CD14-positive monocyte (primary cell): ENCODE data around the gene SPATA25. TPM values are rescaled to one million over a fixed set of nuclear protein-coding genes. Genes with fewer than 3 reads are reported as not detected.
"Not testable (repeated sequence)": the region's sequence is repeated elsewhere in the genome, so short reads cannot be mapped to it uniquely, and the experiment has no call there.

Experiments used
- DNase-seq, 3 donors: peaks; one replicate each; pipeline ENCODE4 v3.0.0-alpha.2; 2011 to 2022
- H2AFZ ChIP-seq: 2 replicates; pipeline ENCODE4 v1.6.0; 2012; ENCODE audit warnings: mild to moderate bottlenecking, low read depth, low read length, inconsistent platforms; ENCODE audit not compliant: insufficient read depth, poor library complexity, severe bottlenecking
- H3K27ac ChIP-seq, 2 donors: 1 replicate in 1 of 2; 2 replicates in 1 of 2; pipeline ENCODE4 v1.5.1; 2012 to 2013; ENCODE audit warnings: low read length in 2 of 2, control low read depth in 1 of 2, inconsistent platforms in 1 of 2, low read depth in 1 of 2, mild to moderate bottlenecking in 1 of 2
- H3K27me3 ChIP-seq, 2 donors: one replicate each; pipeline versions ENCODE4 v1.6.0 to v1.6.1; 2011 to 2013; ENCODE audit warnings: low read length in 2 of 2; ENCODE audit not compliant: control insufficient read depth in 2 of 2, insufficient read depth in 2 of 2
- H3K36me3 ChIP-seq, 2 donors: replicated peaks in 1 of 2; 1 replicate in 1 of 2; 2 replicates in 1 of 2; pipeline versions ENCODE4 v1.5.1 to v1.6.1; 2012 to 2013; ENCODE audit warnings: low read length in 2 of 2, control low read depth in 1 of 2, inconsistent platforms in 1 of 2, mild to moderate bottlenecking in 1 of 2; ENCODE audit not compliant: insufficient read depth in 2 of 2, control insufficient read depth in 1 of 2
- H3K4me1 ChIP-seq, 2 donors: 1 replicate in 1 of 2; 2 replicates in 1 of 2; pipeline versions ENCODE4 v1.5.1 to v1.6.1; 2012 to 2013; ENCODE audit warnings: low read length in 2 of 2, control low read depth in 1 of 2, inconsistent platforms in 1 of 2, mild to moderate bottlenecking in 1 of 2, moderate library complexity in 1 of 2; ENCODE audit not compliant: insufficient read depth in 2 of 2, control insufficient read depth in 1 of 2
- H3K4me2 ChIP-seq: replicated peaks from 2 replicates; pipeline ENCODE3; 2012; ENCODE audit warnings: low read length, moderate library complexity, mild to moderate bottlenecking; ENCODE audit not compliant: poor library complexity, severe bottlenecking; ENCODE audit errors: extremely low read depth
- H3K4me3 ChIP-seq, 3 experiments: fragments of 200-600 bp in 1 of 3; sonication (generic) in 1 of 3; replicated peaks in 1 of 3; 1 replicate in 2 of 3; 2 replicates in 1 of 3; pipeline ENCODE4 v1.5.1; 2011 to 2013; ENCODE audit warnings: low read length in 3 of 3, mild to moderate bottlenecking in 3 of 3, control low read depth in 2 of 3, low read depth in 2 of 3, inconsistent platforms in 1 of 3, moderate library complexity in 1 of 3
- H3K79me2 ChIP-seq: 2 replicates; pipeline ENCODE4 v1.6.0; 2012; ENCODE audit warnings: mild to moderate bottlenecking, control low read depth, inconsistent platforms, low read length, moderate library complexity; ENCODE audit not compliant: insufficient read depth
- H3K9ac ChIP-seq: 2 replicates; pipeline ENCODE4 v1.6.0; 2017; ENCODE audit warnings: low read length, mild to moderate bottlenecking; ENCODE audit not compliant: insufficient read depth, poor library complexity, severe bottlenecking
- H3K9me3 ChIP-seq, 2 donors: replicated peaks in 1 of 2; 1 replicate in 1 of 2; 2 replicates in 1 of 2; pipeline versions ENCODE4 v1.5.1 to v1.6.1; 2012 to 2013; ENCODE audit warnings: low read length in 2 of 2, control low read depth in 1 of 2; ENCODE audit not compliant: control insufficient read depth in 1 of 2, insufficient read depth in 1 of 2
- H4K20me1 ChIP-seq: 2 replicates; pipeline ENCODE4 v1.6.0; 2012; ENCODE audit warnings: mild to moderate bottlenecking, low read length, control low read depth, moderate library complexity; ENCODE audit not compliant: insufficient read depth
- H3K27ac Mint-ChIP-seq, 7 donors: one replicate each; pipeline ENCODE4 v1.8.0; 2020; ENCODE audit warnings: mild to moderate bottlenecking in 7 of 7, mixed read lengths in 7 of 7, moderate library complexity in 6 of 7, inconsistent platforms in 2 of 7
- H3K27me3 Mint-ChIP-seq, 3 donors: one replicate each; pipeline ENCODE4 v1.8.0; 2021 to 2022; ENCODE audit warnings: low read depth in 3 of 3, mild to moderate bottlenecking in 3 of 3, mixed read lengths in 3 of 3, moderate library complexity in 3 of 3, inconsistent platforms in 1 of 3
- H3K36me3 Mint-ChIP-seq, 2 donors: one replicate each; pipeline ENCODE4 v1.8.0; 2020; ENCODE audit warnings: mixed read lengths in 2 of 2, inconsistent platforms in 1 of 2, mild to moderate bottlenecking in 1 of 2
- H3K4me1 Mint-ChIP-seq: one replicate; pipeline ENCODE4 v1.8.0; 2020; ENCODE audit warnings: mild to moderate bottlenecking, mixed read lengths
- H3K4me3 Mint-ChIP-seq, 2 donors: one replicate each; pipeline ENCODE4 v1.8.0; 2020; ENCODE audit warnings: mild to moderate bottlenecking in 2 of 2, mixed read lengths in 2 of 2, moderate library complexity in 1 of 2
- H3K9me3 Mint-ChIP-seq, 7 donors: one replicate each; pipeline ENCODE4 v1.8.0; 2020 to 2022; ENCODE audit warnings: mixed read lengths in 7 of 7, mild to moderate bottlenecking in 6 of 7, moderate library complexity in 6 of 7, inconsistent platforms in 2 of 7
- CTCF ChIP-seq: fragments of 200-600 bp; IDR thresholded peaks from one replicate; pipeline ENCODE4 v1.8.0; 2022; ENCODE audit warnings: antibody characterized with exemption, mild to moderate bottlenecking
- WGBS: methylation state at CpG from one replicate; pipeline ENCODE4 v1.1.5; 2013; ENCODE audit warnings: missing lambda C conversion rate; ENCODE audit not compliant: insufficient coverage; 5-methylcytosine and 5-hydroxymethylcytosine counted together
- intact Hi-C, 2 donors: fragments of 100-400 bp; cut with micrococcal nuclease; formaldehyde crosslinking; loops; one replicate each; pipeline versions ENCODE4 v1.15.0 to v1.15.1; 2023
- polyA plus RNA-seq, 3 donors: library from polyadenylated mRNA; depleted of rRNA in 1 of 3; unstranded in 2 of 3; stranded (reverse) in 1 of 3; fragments of 300-500 nt in 2 of 3; fragments of >200 nt in 1 of 3; fragmentation: Illumina TruSeq in 2 of 3; gene quantifications; 1 replicate in 2 of 3; 2 replicates in 1 of 3; pipeline ENCODE4 v1.2.3, GENCODE V29; 2012 to 2021

SPATA25 gene
- polyA plus RNA-seq, 3 donors, result 0.76 TPM; not detected in 2

- no peak overlapping the region for H3K4me3 Mint-ChIP-seq
- TF ChIP-seq CTCF, result no peak
- H3K4me1 ChIP-seq, result peaks cover 9 to 18% of the 10 kb centered on the region in 2 donors
- peaks cover 30 to 36% of the 10 kb centered on the region in 2 donors for H3K36me3 ChIP-seq
- intact Hi-C loops, result no loop called here
- peaks cover 22% of the 10 kb centered on the region for H3K79me2 ChIP-seq
- no peak overlapping the region for H3K4me2 ChIP-seq
- H3K9me3 ChIP-seq, result no peaks in the 10 kb centered on the region
- no peak overlapping the region for H3K4me3 ChIP-seq
- H4K20me1 ChIP-seq, result no peaks in the 10 kb centered on the region
- peaks cover 17% of the 10 kb centered on the region for H3K4me1 Mint-ChIP-seq
- over 99% methylated on average over 12 of the region's 13 CpGs for WGBS
- DNase-seq, result no peak
- no peak overlapping the region for H3K27ac ChIP-seq
- H3K9ac ChIP-seq, result no peak overlapping the region
- no peaks in the 10 kb centered on the region for H3K27me3 Mint-ChIP-seq
- H2AFZ ChIP-seq, result no peak overlapping the region
- H3K27me3 ChIP-seq, result no peaks in the 10 kb centered on the region
- no peaks in the 10 kb centered on the region for H3K9me3 Mint-ChIP-seq
- no peak overlapping the region for H3K27ac Mint-ChIP-seq
- peaks cover 36 to 37% of the 10 kb centered on the region in 2 donors for H3K36me3 Mint-ChIP-seq
Measured at GRCh38 chr20:45878076-45878761, 9.2 kb downstream of the SPATA25 start.

DNA sequence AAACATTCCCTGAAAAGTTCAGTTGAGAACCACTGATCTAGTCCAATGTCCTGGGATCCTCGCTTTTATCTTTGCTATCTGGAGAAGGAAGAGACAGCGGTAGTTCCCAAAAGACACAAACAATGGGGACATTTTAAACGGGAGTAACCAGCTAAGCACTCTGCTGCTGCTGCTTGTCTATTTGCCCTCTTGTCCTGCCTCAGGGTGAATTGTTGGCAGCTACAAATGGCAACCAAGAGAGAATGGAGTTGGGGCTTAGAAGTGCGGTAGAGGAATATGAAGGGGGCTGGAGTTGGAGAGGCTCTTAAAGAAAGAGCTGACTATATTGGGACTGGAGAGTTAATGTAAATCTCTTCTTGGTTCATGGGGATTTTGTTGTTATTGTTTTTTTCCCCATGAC is 12.8 kb downstream of the SPATA25 start:
- H2AFZ ChIP-seq, result no peak overlapping the region
- H3K9ac ChIP-seq, result no peak overlapping the region
- Mint-ChIP-seq H3K9me3 (no peaks in the 10 kb centered on the region), H3K36me3 (peaks cover 35 to 40% of the 10 kb centered on the region in 2 donors), H3K27ac (no peak overlapping the region), H3K27me3 (no peaks in the 10 kb centered on the region), H3K4me3 (no peak overlapping the region), H3K4me1 (no peaks in the 10 kb centered on the region)
- no peaks in the 10 kb centered on the region for H3K27me3 ChIP-seq
- H3K79me2 ChIP-seq, result no peaks in the 10 kb centered on the region
- no peak for TF ChIP-seq CTCF
- WGBS, result 91% methylated on average over 4 of the region's 4 CpGs
- H3K4me3 ChIP-seq, result no peak overlapping the region
- no peaks in the 10 kb centered on the region for H4K20me1 ChIP-seq
- no peaks in the 10 kb centered on the region for H3K4me1 ChIP-seq
- H3K36me3 ChIP-seq, result peaks cover 22 to 24% of the 10 kb centered on the region in 2 donors
- intact Hi-C loops, result no loop called here
- no peak overlapping the region for H3K4me2 ChIP-seq
- DNase-seq, result no peak
- no peak overlapping the region for H3K27ac ChIP-seq
- no peaks in the 10 kb centered on the region for H3K9me3 ChIP-seq

- H3K9me3 ChIP-seq, H3K4me1 Mint-ChIP-seq, H3K27ac Mint-ChIP-seq, H3K79me2 ChIP-seq, H3K9me3 Mint-ChIP-seq, H3K4me3 Mint-ChIP-seq, H3K4me1 ChIP-seq, H3K27me3 ChIP-seq, H3K27ac ChIP-seq, H3K9ac ChIP-seq, H3K27me3 Mint-ChIP-seq, H4K20me1 ChIP-seq, DNase-seq, H3K4me3 ChIP-seq, intact Hi-C loops, H3K4me2 ChIP-seq, H2AFZ ChIP-seq: not testable (repeated sequence)
- WGBS, result 98% methylated on average over 6 of the region's 10 CpGs
- H3K36me3 Mint-ChIP-seq, result peaks cover 35 to 43% of the 10 kb centered on the region in 2 donors
- H3K36me3 ChIP-seq, result peaks cover 22 to 24% of the 10 kb centered on the region in 2 donors
Measured at GRCh38 chr20:45874104-45874481, 13.3 kb downstream of the SPATA25 start.
